Measurements from ENCODE around the gene ARL5A. TPM values are rescaled to one million over a fixed set of nuclear protein-coding genes. Genes with fewer than 3 reads are reported as not detected.

The ARL5A gene
- total RNA-seq, 1 donor from 2014 or later: 63.2 TPM

DNA sequence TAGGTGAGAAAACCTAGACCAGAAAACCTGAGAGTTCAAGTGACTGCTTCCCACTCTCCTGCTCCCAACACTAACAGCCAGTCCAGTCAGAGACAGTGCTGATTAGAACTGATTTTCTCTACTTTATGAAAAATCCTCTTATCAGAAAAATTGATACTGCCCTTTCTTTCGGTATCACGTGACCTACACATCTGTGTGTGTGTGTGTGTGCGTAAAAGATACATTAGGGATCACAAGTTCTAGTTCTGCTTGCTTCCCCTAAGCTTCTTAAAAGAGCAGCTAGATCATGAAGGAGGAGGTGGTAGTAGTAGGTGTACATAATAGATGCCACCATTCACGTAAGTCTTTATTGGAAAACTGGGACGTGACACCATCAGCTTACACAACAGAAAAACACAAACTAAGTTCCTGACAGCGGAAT, 1.5 kb downstream of the ARL5A start:
- TF ChIP-seq, protein P1, sequence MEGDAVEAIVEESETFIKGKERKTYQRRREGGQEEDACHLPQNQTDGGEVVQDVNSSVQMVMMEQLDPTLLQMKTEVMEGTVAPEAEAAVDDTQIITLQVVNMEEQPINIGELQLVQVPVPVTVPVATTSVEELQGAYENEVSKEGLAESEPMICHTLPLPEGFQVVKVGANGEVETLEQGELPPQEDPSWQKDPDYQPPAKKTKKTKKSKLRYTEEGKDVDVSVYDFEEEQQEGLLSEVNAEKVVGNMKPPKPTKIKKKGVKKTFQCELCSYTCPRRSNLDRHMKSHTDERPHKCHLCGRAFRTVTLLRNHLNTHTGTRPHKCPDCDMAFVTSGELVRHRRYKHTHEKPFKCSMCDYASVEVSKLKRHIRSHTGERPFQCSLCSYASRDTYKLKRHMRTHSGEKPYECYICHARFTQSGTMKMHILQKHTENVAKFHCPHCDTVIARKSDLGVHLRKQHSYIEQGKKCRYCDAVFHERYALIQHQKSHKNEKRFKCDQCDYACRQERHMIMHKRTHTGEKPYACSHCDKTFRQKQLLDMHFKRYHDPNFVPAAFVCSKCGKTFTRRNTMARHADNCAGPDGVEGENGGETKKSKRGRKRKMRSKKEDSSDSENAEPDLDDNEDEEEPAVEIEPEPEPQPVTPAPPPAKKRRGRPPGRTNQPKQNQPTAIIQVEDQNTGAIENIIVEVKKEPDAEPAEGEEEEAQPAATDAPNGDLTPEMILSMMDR (conservative IDR thresholded peaks at IDR 0.05): no peak
- no peaks in the 10 kb centered on the region for H3K36me3 Mint-ChIP-seq (ENCODE audit: low read depth)
- DNase-seq (ENCODE audit: low read depth, low spot score): no peak
- H3K4me1 Mint-ChIP-seq: peaks cover 57% of the 10 kb centered on the region
- no peak overlapping the region for H3K27ac Mint-ChIP-seq (ENCODE audit: unreplicated experiment)
- H3K27me3 Mint-ChIP-seq (ENCODE audit: low read depth): no peaks in the 10 kb centered on the region
- no peaks in the 10 kb centered on the region for H3K9me3 Mint-ChIP-seq
- peak overlapping the region; percentile 98 for H3K4me3 Mint-ChIP-seq

DNA sequence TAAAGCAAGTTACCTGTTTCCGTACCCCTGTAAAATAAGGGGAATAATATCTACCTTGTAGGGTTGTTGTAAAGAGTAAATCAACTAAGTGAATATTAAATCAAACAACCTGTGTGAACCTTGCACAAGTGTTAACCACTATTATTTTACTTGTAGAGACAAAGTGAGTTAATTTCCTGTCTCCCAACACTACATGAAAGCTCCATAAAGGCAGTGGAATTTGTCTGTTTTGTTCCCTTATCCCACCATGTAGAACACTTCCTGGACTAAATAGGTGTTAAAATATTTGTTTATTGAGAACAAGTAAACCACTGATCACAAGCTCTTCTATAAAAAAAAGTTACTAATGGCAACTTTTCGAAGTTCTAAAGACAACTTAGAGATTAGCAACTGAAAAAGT, 3.3 kb downstream of the ARL5A start:
- TF ChIP-seq, protein P1 (conservative IDR thresholded peaks at IDR 0.05): no peak
- Mint-ChIP-seq H3K27me3 (ENCODE audit: low read depth) (no peaks in the 10 kb centered on the region), H3K4me3 (no peak overlapping the region), H3K27ac (ENCODE audit: unreplicated experiment) (no peak overlapping the region), H3K36me3 (ENCODE audit: low read depth) (no peaks in the 10 kb centered on the region), H3K4me1 (peaks cover 66% of the 10 kb centered on the region), H3K9me3 (no peaks in the 10 kb centered on the region)
- no peak for DNase-seq (ENCODE audit: low read depth, low spot score)

DNA sequence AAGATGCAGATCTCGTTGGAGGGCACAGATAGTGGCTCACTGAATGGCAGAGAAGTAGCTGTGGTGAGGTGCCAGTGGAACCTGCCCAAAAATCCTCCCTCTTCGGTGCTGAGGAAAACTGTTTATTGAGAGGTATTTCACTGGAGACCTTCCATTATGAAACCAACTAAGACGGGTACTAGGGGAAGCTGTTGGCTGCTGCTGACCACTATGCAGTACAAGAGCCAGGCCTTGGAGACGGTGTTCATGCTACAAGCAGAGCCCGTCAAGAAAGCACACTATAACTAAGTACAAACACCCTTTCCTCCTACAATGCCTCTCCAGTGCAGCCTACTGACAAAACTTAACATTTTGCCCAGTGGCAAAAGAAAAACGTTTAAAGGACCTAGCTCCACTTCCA, 4.6 kb downstream of the ARL5A start:
- no peak for DNase-seq (ENCODE audit: low read depth, low spot score)
- H3K27ac Mint-ChIP-seq (ENCODE audit: unreplicated experiment): no peak overlapping the region
- no peaks in the 10 kb centered on the region for H3K9me3 Mint-ChIP-seq
- H3K27me3 Mint-ChIP-seq (ENCODE audit: low read depth): no peaks in the 10 kb centered on the region
- TF ChIP-seq, protein P1 (conservative IDR thresholded peaks at IDR 0.05): no peak
- H3K4me3 Mint-ChIP-seq: peak overlapping the region; percentile 62
- H3K4me1 Mint-ChIP-seq: peaks cover 63% of the 10 kb centered on the region
- H3K36me3 Mint-ChIP-seq (ENCODE audit: low read depth): no peaks in the 10 kb centered on the region

DNA sequence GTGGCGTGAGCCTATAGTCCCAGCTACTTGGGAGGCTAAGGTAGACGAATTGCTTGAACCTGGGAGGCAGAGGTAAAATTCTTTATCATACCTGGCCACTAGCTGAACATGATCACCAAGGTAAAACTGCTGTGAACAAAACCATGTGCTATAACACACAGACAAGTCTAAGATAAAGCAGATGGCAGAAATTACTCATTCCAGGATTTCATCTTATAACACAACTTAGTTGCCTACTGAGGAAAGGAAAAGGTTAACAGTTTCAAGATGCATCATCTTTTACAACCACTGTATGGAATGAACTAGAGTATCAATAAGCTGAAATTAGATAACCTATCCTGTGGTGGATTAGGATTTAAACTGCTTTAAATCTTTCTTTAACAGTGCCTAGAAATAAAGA, 8.3 kb downstream of the ARL5A start:
- TF ChIP-seq, protein P1 (conservative IDR thresholded peaks at IDR 0.05): no peak
- Mint-ChIP-seq H3K36me3 (ENCODE audit: low read depth) (peaks cover 2% of the 10 kb centered on the region), H3K9me3 (no peaks in the 10 kb centered on the region), H3K27me3 (ENCODE audit: low read depth) (no peaks in the 10 kb centered on the region), H3K4me3 (no peak overlapping the region), H3K4me1 (peaks cover 36% of the 10 kb centered on the region), H3K27ac (ENCODE audit: unreplicated experiment) (no peak overlapping the region)
- no peak for DNase-seq (ENCODE audit: low read depth, low spot score)

DNA sequence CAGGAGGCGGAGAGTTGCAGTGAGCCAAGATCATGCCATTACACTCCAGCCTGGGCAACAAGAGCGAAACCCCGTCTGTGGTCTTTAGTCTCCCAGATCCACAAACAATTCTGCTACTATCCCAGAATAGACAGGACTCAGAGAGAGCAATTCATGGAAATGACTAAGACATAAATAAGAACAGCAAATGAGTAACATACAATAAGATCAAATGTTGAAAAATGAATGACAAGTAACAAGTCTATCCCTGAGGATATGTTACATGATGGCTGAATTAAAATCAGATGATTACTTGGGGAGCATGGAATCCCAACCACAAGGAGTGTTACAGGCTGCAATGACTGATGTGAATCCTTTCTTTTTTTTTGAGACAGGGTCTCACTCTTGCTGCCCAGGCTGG, 10.3 kb downstream of the ARL5A start:
- peaks cover 3% of the 10 kb centered on the region for H3K36me3 Mint-ChIP-seq (ENCODE audit: low read depth)
- TF ChIP-seq, protein P1 (conservative IDR thresholded peaks at IDR 0.05): no peak
- no peaks in the 10 kb centered on the region for H3K9me3 Mint-ChIP-seq
- H3K27me3 Mint-ChIP-seq (ENCODE audit: low read depth): no peaks in the 10 kb centered on the region
- no peak for DNase-seq (ENCODE audit: low read depth, low spot score)
- H3K4me1 Mint-ChIP-seq: peaks cover 18% of the 10 kb centered on the region
- no peak overlapping the region for H3K4me3 Mint-ChIP-seq
- H3K27ac Mint-ChIP-seq (ENCODE audit: unreplicated experiment): no peak overlapping the region

DNA sequence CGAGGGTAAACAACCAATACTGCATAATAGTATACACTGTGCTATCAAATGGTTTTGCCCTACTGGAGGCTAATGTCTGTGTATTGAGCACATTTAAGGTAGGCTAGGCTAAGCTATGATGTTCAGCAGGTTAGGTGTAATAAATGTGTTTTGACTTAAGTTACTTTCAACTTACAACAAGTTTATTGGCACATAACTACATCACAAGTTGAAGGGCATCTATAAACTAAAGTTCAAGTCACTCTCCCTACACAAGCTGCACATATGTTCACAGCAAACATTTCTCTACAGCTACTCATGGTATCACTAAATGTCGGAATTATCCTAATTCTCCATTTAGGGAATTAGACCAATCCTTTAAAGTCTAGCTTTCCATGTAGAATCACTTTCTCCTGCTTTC, 11.4 kb downstream of the ARL5A start:
- H3K27me3 Mint-ChIP-seq (ENCODE audit: low read depth): no peaks in the 10 kb centered on the region
- no peak for DNase-seq (ENCODE audit: low read depth, low spot score)
- H3K4me1 Mint-ChIP-seq: peaks cover 9% of the 10 kb centered on the region
- TF ChIP-seq, protein P1 (conservative IDR thresholded peaks at IDR 0.05): no peak
- no peak overlapping the region for H3K4me3 Mint-ChIP-seq
- no peak overlapping the region for H3K27ac Mint-ChIP-seq (ENCODE audit: unreplicated experiment)
- peaks cover 10% of the 10 kb centered on the region for H3K36me3 Mint-ChIP-seq (ENCODE audit: low read depth)
- H3K9me3 Mint-ChIP-seq: no peaks in the 10 kb centered on the region
